Lower leg skin (tissue), 3 donors: ENCODE data around the gene SOD2.

Source experiments
- CTCF ChIP-seq, 3 donors: fragments of 450-650 bp; IDR thresholded peaks; one replicate each; pipeline ENCODE4 v1.5.1; 2016; ENCODE audit warnings: antibody characterized with exemption in 3 of 3, mild to moderate bottlenecking in 3 of 3, moderate library complexity in 2 of 3
- POLR2A ChIP-seq, 2 donors: fragments of 450-650 bp; IDR thresholded peaks; one replicate each; pipeline ENCODE4 v1.6.1; 2016 to 2017; ENCODE audit warnings: antibody characterized with exemption in 2 of 2, mild to moderate bottlenecking in 1 of 2, moderate library complexity in 1 of 2

DNA sequence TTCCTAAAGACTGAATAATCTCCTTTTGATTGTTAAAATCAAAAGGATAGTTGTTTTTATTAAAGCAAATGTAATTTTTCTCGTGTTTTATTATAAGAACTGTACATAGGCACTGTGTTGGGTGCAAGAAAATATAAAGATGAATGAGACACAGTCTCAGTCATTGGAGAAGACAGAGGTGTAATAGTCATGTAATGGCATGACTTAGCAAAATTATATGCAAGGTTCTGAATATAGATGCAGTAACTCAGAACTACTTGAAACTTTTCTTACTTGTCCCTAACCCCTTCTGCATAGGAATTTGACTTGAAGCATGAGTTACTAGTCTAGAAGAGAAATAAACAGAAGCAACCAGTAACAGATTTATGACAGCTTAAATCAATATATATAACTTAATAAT, 49.1 kb upstream of the SOD2 start:
- TF ChIP-seq CTCF (IDR thresholded peaks at IDR 0.05) (no peak), POLR2A (IDR thresholded peaks at IDR 0.05) (no peak)
